ENCODE data around the gene GYG2.

DNA sequence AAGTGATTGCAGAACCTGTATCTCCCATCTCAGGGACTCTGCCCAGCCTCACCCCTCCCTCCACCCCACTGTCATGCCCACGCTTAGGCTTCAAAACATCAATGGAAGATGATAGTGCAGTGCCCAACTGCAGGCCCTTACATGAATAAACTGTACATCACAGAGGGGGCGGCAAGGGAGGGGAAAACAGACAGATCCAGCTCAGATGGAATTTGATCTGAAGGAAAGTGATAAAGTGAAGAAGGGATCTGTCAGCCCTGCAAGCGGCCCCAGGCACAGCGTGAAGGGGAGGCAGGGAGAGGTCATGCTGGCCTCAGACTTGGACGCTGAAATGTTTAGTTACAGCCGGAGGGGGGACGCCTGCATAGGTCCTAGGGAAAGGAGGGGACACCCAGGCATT is 38.5 kb downstream of the GYG2 start:
- TF ChIP-seq SIN3A (conservative IDR thresholded peaks at IDR 0.05 in 1 of 2, IDR thresholded peaks at IDR 0.05 in 1 of 2; ENCODE audit: low read depth in 1 of 2, low read length in 2 of 2): no peak
- no peak for TF ChIP-seq JUN (IDR thresholded peaks at IDR 0.05; ENCODE audit: low read depth, low read length)
- TF ChIP-seq TBP (IDR thresholded peaks at IDR 0.05; ENCODE audit: low read depth, low read length): no peak
- TF ChIP-seq, protein P1, sequence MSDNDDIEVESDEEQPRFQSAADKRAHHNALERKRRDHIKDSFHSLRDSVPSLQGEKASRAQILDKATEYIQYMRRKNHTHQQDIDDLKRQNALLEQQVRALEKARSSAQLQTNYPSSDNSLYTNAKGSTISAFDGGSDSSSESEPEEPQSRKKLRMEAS (IDR thresholded peaks at IDR 0.05): no peak
- TF ChIP-seq, protein P2, sequence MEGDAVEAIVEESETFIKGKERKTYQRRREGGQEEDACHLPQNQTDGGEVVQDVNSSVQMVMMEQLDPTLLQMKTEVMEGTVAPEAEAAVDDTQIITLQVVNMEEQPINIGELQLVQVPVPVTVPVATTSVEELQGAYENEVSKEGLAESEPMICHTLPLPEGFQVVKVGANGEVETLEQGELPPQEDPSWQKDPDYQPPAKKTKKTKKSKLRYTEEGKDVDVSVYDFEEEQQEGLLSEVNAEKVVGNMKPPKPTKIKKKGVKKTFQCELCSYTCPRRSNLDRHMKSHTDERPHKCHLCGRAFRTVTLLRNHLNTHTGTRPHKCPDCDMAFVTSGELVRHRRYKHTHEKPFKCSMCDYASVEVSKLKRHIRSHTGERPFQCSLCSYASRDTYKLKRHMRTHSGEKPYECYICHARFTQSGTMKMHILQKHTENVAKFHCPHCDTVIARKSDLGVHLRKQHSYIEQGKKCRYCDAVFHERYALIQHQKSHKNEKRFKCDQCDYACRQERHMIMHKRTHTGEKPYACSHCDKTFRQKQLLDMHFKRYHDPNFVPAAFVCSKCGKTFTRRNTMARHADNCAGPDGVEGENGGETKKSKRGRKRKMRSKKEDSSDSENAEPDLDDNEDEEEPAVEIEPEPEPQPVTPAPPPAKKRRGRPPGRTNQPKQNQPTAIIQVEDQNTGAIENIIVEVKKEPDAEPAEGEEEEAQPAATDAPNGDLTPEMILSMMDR (IDR thresholded peaks at IDR 0.05; ENCODE audit: control extremely low read depth in 1 of 3, insufficient read depth in 1 of 3, low read depth in 1 of 3, low read length in 3 of 3): no peak
- no peak for TF ChIP-seq POLR2A (IDR thresholded peaks at IDR 0.05; ENCODE audit: control extremely low read depth in 1 of 2, low read depth in 2 of 2, low read length in 2 of 2)
- TF ChIP-seq, protein P3, sequence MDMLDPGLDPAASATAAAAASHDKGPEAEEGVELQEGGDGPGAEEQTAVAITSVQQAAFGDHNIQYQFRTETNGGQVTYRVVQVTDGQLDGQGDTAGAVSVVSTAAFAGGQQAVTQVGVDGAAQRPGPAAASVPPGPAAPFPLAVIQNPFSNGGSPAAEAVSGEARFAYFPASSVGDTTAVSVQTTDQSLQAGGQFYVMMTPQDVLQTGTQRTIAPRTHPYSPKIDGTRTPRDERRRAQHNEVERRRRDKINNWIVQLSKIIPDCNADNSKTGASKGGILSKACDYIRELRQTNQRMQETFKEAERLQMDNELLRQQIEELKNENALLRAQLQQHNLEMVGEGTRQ (IDR thresholded peaks at IDR 0.05; ENCODE audit: low read length): no peak
- TF ChIP-seq EZH2 (IDR thresholded peaks at IDR 0.05; ENCODE audit: low read depth, low read length, severe bottlenecking): no peak
- TF ChIP-seq POLR2AphosphoS5 (IDR thresholded peaks at IDR 0.05; ENCODE audit: low read depth, low read length): no peak
- TF ChIP-seq HDAC2 (IDR thresholded peaks at IDR 0.05; ENCODE audit: borderline replicate concordance in 1 of 2, low read depth in 2 of 2, low read length in 2 of 2): no peak
- no peak for TF ChIP-seq TAF1 (IDR thresholded peaks at IDR 0.05; ENCODE audit: low read depth, low read length)
